Suppressor macrophage treated with lipopolysaccharide for 1 hour (primary cell): ENCODE results near the gene NUDT6.
"Not testable (repeated sequence)": the region's sequence is repeated elsewhere in the genome, so short reads cannot be mapped to it uniquely, and the experiment has no call there.

Experiments used
- DNase-seq, 3 donors: peaks; one replicate each; pipeline ENCODE4 v3.0.0-alpha.2; 2020 to 2022

The NUDT6 gene

GRCh38 chr4:122921971-122922876, at the start of gene NUDT6:
TSS of gene NUDT6 (minus strand) at chr4:122922597. CDS start at chr4:122922572, 25 bp downstream.
- peak; percentile 63 to 75 (median 68) for DNase-seq

- no peak for DNase-seq
Measured at GRCh38 chr4:122968227-122968812, 45.9 kb upstream of the NUDT6 start.

- DNase-seq = no peak
Measured at GRCh38 chr4:122967231-122967630, 44.8 kb upstream of the NUDT6 start.

GRCh38 chr4:122966201-122966600, 43.8 kb upstream of the NUDT6 start:
- DNase-seq = no peak

- DNase-seq = peak; percentile 45 to 65 (median 62)
Measured at GRCh38 chr4:122963216-122963615, 40.8 kb upstream of the NUDT6 start.

GRCh38 chr4:122960611-122961000, 38.2 kb upstream of the NUDT6 start:
- no peak for DNase-seq

- DNase-seq = no peak
Measured at GRCh38 chr4:122959981-122960610, 37.7 kb upstream of the NUDT6 start.

- DNase-seq = no peak
Measured at GRCh38 chr4:122959441-122959840, 37.0 kb upstream of the NUDT6 start.

- DNase-seq = no peak
Measured at GRCh38 chr4:122958505-122958904, 36.1 kb upstream of the NUDT6 start.

- DNase-seq = no peak
Measured at GRCh38 chr4:122953924-122954323, 31.5 kb upstream of the NUDT6 start.

- no peak for DNase-seq
Measured at GRCh38 chr4:122952028-122952427, 29.6 kb upstream of the NUDT6 start.

- DNase-seq = no peak
Measured at GRCh38 chr4:122948671-122949070, 26.3 kb upstream of the NUDT6 start.

GRCh38 chr4:122946142-122946541, 23.7 kb upstream of the NUDT6 start:
- no peak for DNase-seq

- DNase-seq = not testable (repeated sequence)
Measured at GRCh38 chr4:122945136-122945535, 22.7 kb upstream of the NUDT6 start.

GRCh38 chr4:122932763-122933162, 10.4 kb upstream of the NUDT6 start:
- no peak for DNase-seq

GRCh38 chr4:122930862-122931261, 8.5 kb upstream of the NUDT6 start:
- DNase-seq = peak in 2 of 3 donors; percentile 60 to 71

- no peak for DNase-seq
Measured at GRCh38 chr4:122928930-122929329, 6.5 kb upstream of the NUDT6 start.

GRCh38 chr4:122922877-122923511, 597 bp upstream of the NUDT6 start:
- peak; percentile 88 to 92 (median 90) for DNase-seq

GRCh38 chr4:122921300-122921699, 1.1 kb downstream of the NUDT6 start:
- DNase-seq = no peak

- DNase-seq = peak in 1 of 3 donors; percentile 11
Measured at GRCh38 chr4:122920473-122920872, 1.9 kb downstream of the NUDT6 start.

- no peak for DNase-seq
Measured at GRCh38 chr4:122917731-122918130, 4.7 kb downstream of the NUDT6 start.

GRCh38 chr4:122914938-122915337, 7.5 kb downstream of the NUDT6 start:
- no peak for DNase-seq

GRCh38 chr4:122914292-122914904, 8.0 kb downstream of the NUDT6 start:
- peak in 2 of 3 donors; percentile 7 to 17 for DNase-seq
